ENCODE measurements around the gene NRM.
"Not testable (repeated sequence)": the region's sequence is repeated elsewhere in the genome, so short reads cannot be mapped to it uniquely, and the experiment has no call there.

Gene NRM

GRCh38 chr6:30664994-30665767 is 25.6 kb downstream of the NRM start:
- no peak for DNase-seq

- DNase-seq, result not testable (repeated sequence)
These were observed 32.9 kb downstream of the NRM start for GRCh38 chr6:30657922-30658321.

- DNase-seq, result no peak
These were observed 33.3 kb downstream of the NRM start for GRCh38 chr6:30657454-30657853.

GRCh38 chr6:30656513-30656912 is 34.3 kb downstream of the NRM start:
- no peak for DNase-seq

- DNase-seq, result no peak
These were observed 35.1 kb downstream of the NRM start for GRCh38 chr6:30655743-30656094.

GRCh38 chr6:30654798-30655742 is 35.7 kb downstream of the NRM start:
- no peak for DNase-seq

GRCh38 chr6:30651143-30651542 is 39.6 kb downstream of the NRM start:
- DNase-seq, result no peak

GRCh38 chr6:30647242-30648116 is 43.3 kb downstream of the NRM start:
- peak; percentile 36 for DNase-seq

GRCh38 chr6:30646450-30647241 is 44.1 kb downstream of the NRM start, which contains the start of gene C6orf136:
C6orf136 (plus strand) TSS chr6:30647133; CDS start chr6:30647232, 99 bp downstream.
- DNase-seq, result peak; percentile 42

- no peak for DNase-seq
These were observed 44.8 kb downstream of the NRM start for GRCh38 chr6:30645989-30646388.

- no peak for DNase-seq
These were observed 46.0 kb downstream of the NRM start for GRCh38 chr6:30644769-30645168.

- no peak for DNase-seq
These were observed 47.1 kb downstream of the NRM start for GRCh38 chr6:30643656-30644055.

GRCh38 chr6:30641048-30641447 is 49.7 kb downstream of the NRM start:
- DNase-seq, result no peak

- DNase-seq, result no peak
These were observed 50.3 kb downstream of the NRM start for GRCh38 chr6:30640481-30640880.

Data from NCI-H524 treated with DMSO at 0.1 percent for 48 hours (cell line).